ENCODE results near the gene ATP9B. TPM values are rescaled to one million over a fixed set of nuclear protein-coding genes. Genes with fewer than 3 reads are reported as not detected.
A peak's percentile ranks its signal among the peaks of the same experiment; 100 is the strongest.

ATP9B gene
- total and polyA plus RNA-seq, 2 donors from 2014 or later: 10.0 to 48.2 TPM

DNA sequence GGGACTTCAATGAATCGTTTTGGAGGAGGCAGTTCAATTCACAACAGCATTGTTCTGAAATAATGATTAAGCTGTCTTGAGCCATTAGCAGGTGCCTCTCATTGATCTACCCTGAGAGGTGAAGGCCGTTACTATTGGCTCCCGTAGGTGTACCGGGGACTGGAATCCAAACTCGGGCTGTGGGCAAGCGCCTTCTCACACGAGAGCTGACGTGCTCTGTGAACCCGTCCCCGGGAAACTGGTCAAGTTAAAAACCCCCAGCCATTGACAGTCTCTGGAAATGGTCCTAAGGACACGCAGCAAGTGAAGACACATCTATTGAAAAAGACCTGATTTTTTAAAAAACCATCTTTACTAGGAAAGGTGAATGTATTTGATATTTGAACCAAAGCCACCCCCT, 318.4 kb downstream of the ATP9B start:
- FAIRE-seq (no peak), DNase-seq (peak in 2 of 5 donors; percentile 5 to 10)
- TF ChIP-seq, protein P1, sequence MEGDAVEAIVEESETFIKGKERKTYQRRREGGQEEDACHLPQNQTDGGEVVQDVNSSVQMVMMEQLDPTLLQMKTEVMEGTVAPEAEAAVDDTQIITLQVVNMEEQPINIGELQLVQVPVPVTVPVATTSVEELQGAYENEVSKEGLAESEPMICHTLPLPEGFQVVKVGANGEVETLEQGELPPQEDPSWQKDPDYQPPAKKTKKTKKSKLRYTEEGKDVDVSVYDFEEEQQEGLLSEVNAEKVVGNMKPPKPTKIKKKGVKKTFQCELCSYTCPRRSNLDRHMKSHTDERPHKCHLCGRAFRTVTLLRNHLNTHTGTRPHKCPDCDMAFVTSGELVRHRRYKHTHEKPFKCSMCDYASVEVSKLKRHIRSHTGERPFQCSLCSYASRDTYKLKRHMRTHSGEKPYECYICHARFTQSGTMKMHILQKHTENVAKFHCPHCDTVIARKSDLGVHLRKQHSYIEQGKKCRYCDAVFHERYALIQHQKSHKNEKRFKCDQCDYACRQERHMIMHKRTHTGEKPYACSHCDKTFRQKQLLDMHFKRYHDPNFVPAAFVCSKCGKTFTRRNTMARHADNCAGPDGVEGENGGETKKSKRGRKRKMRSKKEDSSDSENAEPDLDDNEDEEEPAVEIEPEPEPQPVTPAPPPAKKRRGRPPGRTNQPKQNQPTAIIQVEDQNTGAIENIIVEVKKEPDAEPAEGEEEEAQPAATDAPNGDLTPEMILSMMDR (IDR thresholded peaks at IDR 0.05; ENCODE audit: borderline replicate concordance, extremely low read depth, insufficient read depth): no peak
- intact Hi-C loops (cut with DNase I): no loop called here
- no peak overlapping the region for H3K27ac ChIP-seq (ENCODE audit: low read depth in 2 of 2, low read length in 2 of 2)
- no peaks in the 10 kb centered on the region for H3K4me1 ChIP-seq (ENCODE audit: control insufficient read depth in 2 of 3, insufficient read depth in 2 of 3, low read depth in 1 of 3, low read length in 3 of 3)
- no peaks in the 10 kb centered on the region for H3K9me3 ChIP-seq (ENCODE audit: control insufficient read depth in 2 of 3, insufficient read depth in 1 of 3, low read length in 3 of 3)
- peaks cover 26% of the 10 kb centered on the region for H3K27me3 ChIP-seq (ENCODE audit: control insufficient read depth, insufficient read depth, low read length)
- H3K36me3 ChIP-seq (ENCODE audit: control insufficient read depth in 2 of 3, insufficient read depth in 3 of 3, low read length in 3 of 3): no peaks in the 10 kb centered on the region
- no peak overlapping the region for H3K9ac ChIP-seq (ENCODE audit: low read length in 3 of 3)
- H3K4me3 ChIP-seq (ENCODE audit: low read length in 3 of 3): no peak overlapping the region

DNA sequence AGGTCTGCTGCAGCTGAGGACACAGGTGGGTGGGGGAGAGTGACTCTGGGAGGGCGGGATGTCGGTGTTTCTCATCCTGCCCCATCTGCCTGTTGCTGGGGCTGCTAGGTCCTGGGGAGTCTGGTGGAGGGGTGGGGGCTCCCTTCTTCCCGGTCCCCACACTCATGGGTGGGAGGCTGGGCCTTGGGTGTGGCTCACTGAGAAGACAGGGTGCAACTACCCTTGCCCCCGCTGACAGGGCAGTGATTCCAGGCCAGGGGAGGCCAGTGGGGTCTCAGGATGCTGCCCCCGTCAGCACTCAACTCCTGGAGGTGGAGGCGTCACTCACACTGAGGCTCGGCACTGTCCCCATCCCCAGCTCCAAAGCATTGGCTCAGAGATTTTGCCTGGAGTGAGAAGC, 318.8 kb downstream of the ATP9B start:
- Histone ChIP-seq H3K4me3 (ENCODE audit: low read length in 3 of 3) (no peak overlapping the region), H3K36me3 (ENCODE audit: control insufficient read depth in 2 of 3, insufficient read depth in 3 of 3, low read length in 3 of 3) (no peaks in the 10 kb centered on the region), H3K27ac (ENCODE audit: low read depth in 2 of 2, low read length in 2 of 2) (no peak overlapping the region), H3K9me3 (ENCODE audit: control insufficient read depth in 2 of 3, insufficient read depth in 1 of 3, low read length in 3 of 3) (no peaks in the 10 kb centered on the region), H3K4me1 (ENCODE audit: control insufficient read depth in 2 of 3, insufficient read depth in 2 of 3, low read depth in 1 of 3, low read length in 3 of 3) (peaks cover 0 to 2% (median under 1%) of the 10 kb centered on the region in 3 donors), H3K27me3 (ENCODE audit: control insufficient read depth, insufficient read depth, low read length) (peaks cover 26% of the 10 kb centered on the region), H3K9ac (ENCODE audit: low read length in 3 of 3) (no peak overlapping the region)
- intact Hi-C loops (cut with DNase I): no loop called here
- FAIRE-seq: no peak
- TF ChIP-seq, protein P1 (IDR thresholded peaks at IDR 0.05; ENCODE audit: borderline replicate concordance, extremely low read depth, insufficient read depth): no peak
- peak in 2 of 5 donors; percentile 35 to 68 for DNase-seq

DNA sequence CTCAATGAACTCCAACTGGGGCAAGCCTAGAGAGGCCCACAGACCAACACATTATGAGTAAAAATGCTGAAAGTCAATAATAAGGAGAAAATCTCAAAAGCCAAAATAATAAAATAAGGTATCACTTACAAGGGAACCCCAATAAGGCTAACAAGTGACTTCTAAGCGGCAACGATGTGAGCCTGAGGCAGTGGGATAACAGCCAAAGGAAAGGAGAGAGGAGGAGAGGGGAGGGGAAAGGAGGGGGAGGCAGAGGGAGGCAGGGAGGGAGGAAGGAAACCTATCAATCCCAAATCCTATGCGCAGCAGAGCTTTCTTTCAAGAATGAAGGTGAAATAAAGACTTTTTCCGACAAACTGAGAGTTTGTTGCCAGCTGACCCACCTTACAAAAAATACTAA, 320.5 kb downstream of the ATP9B start:
- intact Hi-C loops (cut with DNase I): no loop called here
- no peaks in the 10 kb centered on the region for H3K9me3 ChIP-seq (ENCODE audit: control insufficient read depth in 2 of 3, insufficient read depth in 1 of 3, low read length in 3 of 3)
- H3K27me3 ChIP-seq (ENCODE audit: control insufficient read depth, insufficient read depth, low read length): peaks cover 26% of the 10 kb centered on the region
- no peak overlapping the region for H3K4me3 ChIP-seq (ENCODE audit: low read length in 3 of 3)
- no peak overlapping the region for H3K27ac ChIP-seq (ENCODE audit: low read depth in 2 of 2, low read length in 2 of 2)
- no peak overlapping the region for H3K9ac ChIP-seq (ENCODE audit: low read length in 3 of 3)
- FAIRE-seq (no peak), DNase-seq (peak in 1 of 5 donors; percentile 24)
- TF ChIP-seq, protein P1 (IDR thresholded peaks at IDR 0.05; ENCODE audit: borderline replicate concordance, extremely low read depth, insufficient read depth): no peak
- no peaks in the 10 kb centered on the region for H3K36me3 ChIP-seq (ENCODE audit: control insufficient read depth in 2 of 3, insufficient read depth in 3 of 3, low read length in 3 of 3)
- H3K4me1 ChIP-seq (ENCODE audit: control insufficient read depth in 2 of 3, insufficient read depth in 2 of 3, low read depth in 1 of 3, low read length in 3 of 3): peaks cover 0 to 6% (median 5%) of the 10 kb centered on the region in 3 donors

DNA sequence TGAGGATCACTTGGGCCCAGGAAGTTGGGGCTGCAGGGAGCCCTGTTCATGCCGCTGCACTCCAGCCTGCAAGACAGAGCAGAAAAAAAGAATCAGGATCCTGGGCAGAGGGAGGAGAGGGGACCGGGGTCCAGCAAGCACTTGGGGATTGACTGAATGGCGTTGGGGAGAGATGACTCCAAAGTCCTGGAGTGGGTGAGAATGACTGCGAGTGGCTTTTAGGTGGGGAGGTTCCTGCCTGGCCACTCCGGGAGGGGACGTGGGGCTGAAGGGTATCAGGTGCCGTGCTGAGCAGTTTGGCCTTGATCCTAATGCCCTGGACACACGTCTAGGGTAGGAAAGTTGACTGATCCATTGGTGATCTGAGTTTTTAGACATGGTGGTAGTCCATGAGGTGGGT, 323.0 kb downstream of the ATP9B start:
- Histone ChIP-seq H3K27me3 (ENCODE audit: control insufficient read depth, insufficient read depth, low read length) (peaks cover 26% of the 10 kb centered on the region), H3K36me3 (ENCODE audit: control insufficient read depth in 2 of 3, insufficient read depth in 3 of 3, low read length in 3 of 3) (no peaks in the 10 kb centered on the region), H3K27ac (ENCODE audit: low read depth in 2 of 2, low read length in 2 of 2) (no peak overlapping the region), H3K9me3 (ENCODE audit: control insufficient read depth in 2 of 3, insufficient read depth in 1 of 3, low read length in 3 of 3) (no peaks in the 10 kb centered on the region), H3K4me1 (ENCODE audit: control insufficient read depth in 2 of 3, insufficient read depth in 2 of 3, low read depth in 1 of 3, low read length in 3 of 3) (peaks cover 0 to 8% (median 5%) of the 10 kb centered on the region in 3 donors), H3K4me3 (ENCODE audit: low read length in 3 of 3) (no peak overlapping the region), H3K9ac (ENCODE audit: low read length in 3 of 3) (no peak overlapping the region)
- TF ChIP-seq, protein P1 (IDR thresholded peaks at IDR 0.05; ENCODE audit: borderline replicate concordance, extremely low read depth, insufficient read depth): no peak
- FAIRE-seq: no peak
- intact Hi-C loops (cut with DNase I): no loop called here
- DNase-seq: peak in 3 of 5 donors; percentile 4 to 39 (median 36)
